SH-SY5Y (cell line): ENCODE data around the gene SDK1.

ENCODE experiments used
- GATA2 ChIP-seq: IDR thresholded peaks from 2 replicates; pipeline ENCODE4 v1.6.1; 2011; ENCODE audit warnings: mild to moderate bottlenecking, low read depth, low read length
- GATA3 ChIP-seq: IDR thresholded peaks from 2 replicates; pipeline ENCODE4 v1.6.1; 2011; ENCODE audit warnings: low read depth, mild to moderate bottlenecking, low read length, moderate library complexity

DNA sequence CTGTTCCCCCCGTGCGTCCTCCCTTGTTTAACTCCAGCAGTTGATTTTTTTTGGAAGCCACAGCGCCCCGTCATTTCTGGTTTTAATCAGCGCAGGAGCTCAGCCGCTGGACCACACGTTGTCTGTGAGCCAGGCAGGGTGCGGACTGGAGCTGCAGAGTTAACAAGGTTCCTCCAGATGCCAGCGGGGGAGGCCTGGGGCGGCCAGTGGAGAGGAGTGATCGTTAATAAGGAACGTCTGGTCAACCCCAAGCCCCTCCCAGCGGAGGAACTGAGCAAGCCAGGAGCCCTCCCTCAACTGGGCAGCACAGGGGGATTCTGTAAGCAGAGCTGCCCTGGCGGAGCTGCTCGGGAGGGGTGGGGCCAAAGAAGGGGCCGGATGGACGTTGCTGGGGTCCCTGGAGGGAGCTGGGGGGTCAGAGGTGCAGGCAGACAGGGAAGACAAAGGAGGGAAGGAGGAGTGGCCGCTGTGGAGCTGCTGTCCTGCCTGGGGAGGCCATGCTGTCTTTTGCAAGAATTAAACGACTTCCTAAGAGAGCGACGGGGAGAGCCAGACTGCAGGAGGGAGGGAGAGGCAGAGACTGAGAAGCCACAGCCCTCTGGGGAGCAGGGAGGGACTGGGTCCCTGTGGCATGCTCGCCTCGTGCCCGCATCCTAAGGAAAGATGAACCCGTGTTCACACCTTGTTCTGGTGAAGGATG lies 843.9 kb downstream of the SDK1 start:
- peak; percentile 28; the same call in 1 of the 2 replicates for TF ChIP-seq GATA2
- no peak for TF ChIP-seq GATA3
